ENCODE data around the gene FER.
"Not testable (repeated sequence)": the region's sequence is repeated elsewhere in the genome, so short reads cannot be mapped to it uniquely, and the experiment has no call there.

Gene FER

DNA sequence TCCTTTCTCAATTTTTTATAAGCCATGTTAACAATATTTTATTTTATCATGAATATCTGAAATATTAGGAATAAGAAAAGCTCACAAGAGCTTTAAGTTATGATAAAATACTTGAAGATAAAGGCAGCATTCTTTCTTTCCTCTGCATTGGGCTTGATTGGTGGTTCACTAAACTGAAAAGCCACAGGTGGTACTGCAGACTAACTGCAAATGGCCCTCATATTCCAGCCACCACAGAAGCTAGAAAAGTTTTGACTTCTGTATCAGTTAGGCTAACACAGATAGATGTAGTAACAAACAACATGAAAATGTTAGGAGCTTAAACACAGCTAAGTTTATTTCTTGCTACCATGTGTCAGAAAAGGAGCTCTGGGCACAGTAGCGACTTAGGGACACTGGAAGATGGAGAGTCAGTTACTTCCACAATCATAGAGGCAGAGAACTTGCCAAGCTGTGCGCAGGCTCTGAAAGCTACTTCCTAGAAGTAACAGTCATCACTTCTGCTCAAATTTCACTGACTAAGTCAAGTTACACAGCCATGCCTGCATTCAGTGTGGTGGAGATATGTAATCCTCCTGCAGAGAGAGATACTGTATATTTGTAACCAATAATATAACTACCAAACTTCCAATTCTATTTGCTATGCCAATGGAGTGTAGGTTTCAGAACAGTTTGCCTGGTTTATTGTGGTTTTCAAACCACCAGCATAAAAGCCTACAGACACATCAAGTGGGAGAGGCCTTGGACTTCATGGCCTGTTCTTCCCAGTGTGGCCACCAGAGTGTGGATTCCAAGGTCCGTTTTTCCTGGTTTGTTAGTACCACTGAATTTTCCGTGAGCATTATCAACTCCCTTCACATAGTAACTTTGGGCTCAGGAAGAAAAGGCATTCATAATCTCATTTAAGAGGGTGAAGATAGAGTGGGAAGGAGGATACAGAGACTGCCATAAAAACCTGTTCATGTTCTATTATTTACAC, 393.8 kb downstream of the FER start:
- no peak for DNase-seq

GRCh38 chr5:109143031-109143430, 395.3 kb downstream of the FER start:
- no peak for DNase-seq

GRCh38 chr5:109145139-109145538, 397.4 kb downstream of the FER start:
- no peak for DNase-seq

DNA sequence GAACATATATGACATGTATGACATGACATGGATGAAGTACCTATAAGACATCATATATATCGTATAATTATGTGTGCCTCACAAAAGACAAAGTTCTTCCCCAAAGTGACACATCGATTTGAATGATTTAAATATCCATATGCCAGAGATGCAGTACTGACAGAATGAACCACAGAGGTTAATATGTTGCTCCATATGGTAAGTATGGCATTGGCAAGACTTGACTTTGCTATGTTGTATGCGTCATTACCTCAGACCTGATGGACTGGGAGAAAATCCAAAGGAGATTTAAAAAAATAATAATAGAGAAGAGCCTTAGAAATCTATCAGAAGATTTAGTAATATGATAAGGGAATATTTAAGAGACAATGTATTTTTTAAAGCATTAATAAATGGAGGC, 398.9 kb downstream of the FER start:
- DNase-seq: no peak

DNA sequence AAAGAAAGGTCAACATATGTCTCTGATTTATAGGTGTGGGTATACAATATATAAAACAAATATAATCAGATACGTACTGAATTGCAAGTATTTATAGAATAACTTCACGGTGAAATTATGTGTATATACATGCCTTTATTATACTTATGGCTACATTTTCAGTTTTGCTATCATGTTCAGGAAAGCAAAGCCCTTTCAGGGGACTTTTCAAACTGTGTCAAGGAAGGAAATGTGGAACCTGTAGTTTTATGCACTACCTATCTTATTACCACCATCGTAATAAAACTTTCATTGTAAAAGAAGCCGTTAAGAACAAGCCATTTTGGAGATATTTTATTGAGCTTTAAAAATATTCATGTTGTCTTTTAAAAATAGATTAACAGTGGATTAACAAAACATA, 404.9 kb downstream of the FER start:
- DNase-seq: no peak

DNA sequence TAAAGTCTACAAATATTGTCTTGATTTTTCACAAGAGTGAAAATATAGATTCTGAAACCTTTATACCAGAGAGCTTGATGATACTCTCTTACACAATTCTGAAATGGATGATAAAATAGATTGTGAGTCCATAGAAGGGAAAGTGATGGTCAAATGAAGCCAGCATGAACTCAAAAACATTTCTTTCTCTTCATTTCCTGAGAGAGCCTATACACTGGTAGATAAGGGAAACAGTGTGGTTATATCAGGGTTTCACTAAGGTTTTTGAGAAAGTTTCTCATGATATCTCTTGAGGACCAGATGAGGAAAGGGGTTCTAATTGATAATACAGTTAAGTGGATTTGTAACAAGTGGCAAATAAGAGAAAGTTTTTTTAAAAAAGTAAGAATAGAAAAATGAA, 407.9 kb downstream of the FER start:
- no peak for DNase-seq

GRCh38 chr5:109156885-109157284, 409.2 kb downstream of the FER start:
- DNase-seq: no peak

DNA sequence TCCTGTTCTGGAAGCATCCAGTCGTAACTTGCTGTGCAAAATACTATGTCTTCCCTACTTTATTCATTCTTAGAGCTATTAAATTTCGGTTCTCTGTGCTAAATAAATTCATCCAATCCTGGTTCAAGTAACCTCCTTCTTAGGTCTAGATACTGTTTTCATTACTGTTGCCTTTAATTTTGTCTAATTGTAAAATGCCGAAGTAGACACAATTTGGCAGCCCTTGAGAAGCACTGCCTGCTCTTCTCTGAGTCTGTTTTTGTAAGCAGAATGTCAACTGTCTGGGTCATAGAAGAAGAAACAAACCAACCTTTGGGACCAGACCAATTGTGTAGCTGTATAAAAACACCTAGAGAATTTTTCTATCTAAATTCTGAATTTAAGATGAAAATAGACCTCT, 412.8 kb downstream of the FER start:
- DNase-seq: no peak

DNA sequence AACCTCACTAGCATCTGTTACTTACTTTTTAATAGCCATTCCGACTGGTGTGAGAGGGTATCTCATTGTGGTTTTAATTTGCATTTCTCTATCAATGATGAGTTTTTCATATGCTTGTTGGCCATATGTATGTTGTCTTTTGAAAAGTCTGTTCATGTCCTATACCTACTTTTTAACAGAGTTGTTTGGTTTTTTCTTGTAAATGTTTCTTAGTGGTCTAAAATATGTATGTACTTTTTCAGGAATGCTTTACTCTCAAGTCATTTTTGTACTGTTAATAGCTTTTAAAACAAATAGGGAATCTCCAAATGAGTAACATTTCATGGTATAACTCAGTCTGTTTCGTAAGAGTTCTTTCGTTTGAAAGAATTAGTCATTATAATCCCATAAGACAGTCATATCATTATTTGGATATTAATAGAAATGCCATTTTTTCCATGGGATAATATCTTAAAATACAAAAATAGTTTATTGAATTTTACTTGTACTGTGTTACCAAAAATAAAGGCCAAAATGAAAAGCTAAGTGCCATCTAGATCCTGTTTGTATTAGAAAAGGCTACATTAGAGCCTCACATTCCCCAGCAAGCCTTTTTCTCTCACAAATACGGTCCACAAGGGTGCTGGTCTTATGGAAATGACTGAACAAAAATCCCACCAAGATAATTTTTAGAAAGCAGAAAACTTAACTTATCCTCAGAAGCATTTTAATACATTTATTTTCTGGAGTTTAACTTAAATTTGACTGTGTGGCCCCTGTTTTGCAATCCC, 414.4 kb downstream of the FER start:
- no peak for DNase-seq

- DNase-seq: no peak
These were observed 415.6 kb downstream of the FER start for GRCh38 chr5:109163336-109163735.

GRCh38 chr5:109164001-109164400, 416.3 kb downstream of the FER start:
- DNase-seq: no peak

- no peak for DNase-seq
These were observed 419.9 kb downstream of the FER start for GRCh38 chr5:109167586-109167985.

GRCh38 chr5:109168151-109168550, 420.5 kb downstream of the FER start:
- no peak for DNase-seq

- DNase-seq: no peak
These were observed 423.1 kb downstream of the FER start for GRCh38 chr5:109170629-109171350.

DNA sequence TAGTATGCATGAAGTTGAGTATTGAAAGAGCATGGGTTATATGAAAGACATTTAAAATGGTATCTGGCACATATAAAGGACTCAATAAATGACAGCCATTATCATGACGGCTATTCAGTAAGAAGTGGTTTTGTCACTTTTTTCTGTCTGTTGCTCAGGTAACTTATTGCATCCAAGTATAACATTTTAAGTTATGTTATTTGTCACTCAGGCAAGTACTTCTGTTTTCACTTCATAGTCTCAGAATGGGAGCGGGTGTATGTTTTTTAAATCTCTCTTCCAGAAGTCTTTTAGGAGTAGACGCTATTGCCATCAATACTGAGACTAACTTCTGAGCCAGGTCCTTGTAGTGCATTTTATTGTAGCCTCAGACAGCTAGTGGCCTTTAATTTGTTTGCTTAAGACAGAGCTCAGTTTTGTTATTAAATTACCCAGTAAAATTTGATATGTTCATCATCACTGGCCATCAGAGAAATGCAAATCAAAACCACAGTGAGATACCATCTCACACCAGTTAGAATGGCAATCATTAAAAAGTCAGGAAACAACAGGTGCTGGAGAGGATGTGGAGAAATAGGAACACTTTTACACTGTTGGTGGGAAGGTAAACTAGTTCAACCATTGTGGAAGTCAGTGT, 423.9 kb downstream of the FER start:
- not testable (repeated sequence) for DNase-seq

- no peak for DNase-seq
These were observed 425.5 kb downstream of the FER start for GRCh38 chr5:109173036-109173794.

DNA sequence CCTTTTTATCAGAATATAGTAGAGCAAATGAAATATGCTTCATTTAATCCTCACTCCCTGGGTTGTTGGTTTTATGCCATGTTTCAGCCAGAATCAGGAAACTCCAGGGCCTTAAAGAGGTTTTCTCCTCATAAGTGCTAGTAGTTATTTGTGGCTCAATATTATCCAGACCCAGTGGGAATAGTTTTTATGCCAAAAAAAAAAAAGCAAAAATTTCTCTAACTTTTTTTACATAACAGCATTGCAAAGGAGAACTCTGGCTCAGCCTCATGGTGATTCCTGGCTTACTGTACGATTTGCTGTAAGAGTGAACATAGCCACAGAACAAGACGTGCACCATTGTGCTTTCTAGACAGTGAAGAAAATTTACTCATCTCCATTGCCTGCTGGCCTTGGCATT, 429.5 kb downstream of the FER start:
- no peak for DNase-seq

DNA sequence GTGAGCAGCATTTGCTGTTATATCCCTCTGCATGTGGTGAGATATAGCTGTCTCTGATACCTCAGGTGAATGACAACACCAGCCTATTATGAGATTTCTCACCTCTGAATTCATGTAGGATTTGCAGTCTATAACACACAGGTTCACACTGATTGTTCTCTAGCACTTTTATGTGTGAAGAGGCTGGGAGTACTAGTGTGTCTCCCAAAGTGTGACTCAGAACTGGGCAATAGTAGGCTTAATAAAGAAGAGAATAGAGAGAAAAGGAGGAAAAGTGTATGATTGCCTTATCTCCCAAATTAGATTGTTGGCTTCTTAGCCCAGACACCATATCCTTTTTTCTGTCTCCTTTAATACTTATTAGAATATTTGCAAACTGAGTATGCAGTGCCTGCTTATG, 430.1 kb downstream of the FER start:
- no peak for DNase-seq

GRCh38 chr5:109180668-109181067, 433.0 kb downstream of the FER start:
- DNase-seq: no peak

DNA sequence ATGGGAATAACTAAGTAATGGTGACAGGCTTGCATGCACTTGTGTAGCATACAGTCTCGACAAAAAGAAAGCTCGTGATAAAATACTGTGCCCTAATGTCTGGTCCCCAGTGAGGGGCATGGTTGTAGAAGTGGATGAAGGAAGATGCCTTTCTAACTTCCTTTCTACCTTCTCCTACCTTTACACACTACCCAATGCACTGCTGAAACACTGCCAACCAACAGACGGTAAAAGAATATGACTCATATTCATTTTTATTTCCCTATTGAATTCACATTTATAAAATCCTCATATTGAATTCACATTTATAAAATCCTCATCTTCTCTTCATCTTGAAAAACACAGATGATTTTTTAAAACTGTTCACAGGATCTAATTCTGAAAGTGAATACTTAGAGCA, 439.1 kb downstream of the FER start:
- DNase-seq: no peak

GRCh38 chr5:109191153-109191558, 443.5 kb downstream of the FER start:
- no peak for DNase-seq

GRCh38 chr5:109192027-109192426, 444.3 kb downstream of the FER start:
- no peak for DNase-seq

All from NCI-H510A treated with DMSO at 0.1 percent for 48 hours (cell line).